ENCODE data around the gene NKX2-2. TPM values are rescaled to one million over a fixed set of nuclear protein-coding genes. Genes with fewer than 3 reads are reported as not detected.

NKX2-2 gene
- total RNA-seq, 4 donors from 2014 or later, result not detected

GRCh38 chr20:21556398-21556797 is 42.5 kb upstream of the NKX2-2 start:
- WGBS, result 86% methylated on average over 2 of the region's 2 CpGs
- Histone ChIP-seq H3K9me3 (no peaks in the 10 kb centered on the region), H3K4me3 (no peak overlapping the region), H3K4me1 (no peaks in the 10 kb centered on the region), H3K36me3 (no peaks in the 10 kb centered on the region), H3K27ac (replicated peaks in 1 of 4) (no peak overlapping the region), H3K27me3 (peaks cover 0 to 27% (median 0%) of the 10 kb centered on the region in 4 donors)
- DNase-seq (ENCODE audit: extremely low spot score), result no peak
- intact Hi-C loops (cut with DNase I), result no loop called here
- TF ChIP-seq POLR2A (IDR thresholded peaks at IDR 0.05; ENCODE audit: low read depth), result no peak

- 44% methylated on average over 5 of the region's 5 CpGs for WGBS
- intact Hi-C loops (cut with DNase I), result no loop called here
Measured at GRCh38 chr20:21555470-21556120, 41.7 kb upstream of the NKX2-2 start.

GRCh38 chr20:21554985-21555384 is 41.1 kb upstream of the NKX2-2 start:
- Histone ChIP-seq H3K27ac (replicated peaks in 1 of 4) (no peak overlapping the region), H3K27me3 (peaks cover 0 to 20% (median 0%) of the 10 kb centered on the region in 4 donors), H3K9me3 (no peaks in the 10 kb centered on the region), H3K4me1 (no peaks in the 10 kb centered on the region), H3K36me3 (no peaks in the 10 kb centered on the region), H3K4me3 (no peak overlapping the region)
- intact Hi-C loops (cut with DNase I), result no loop called here
- TF ChIP-seq EP300 (IDR thresholded peaks at IDR 0.05) (no peak), POLR2A (IDR thresholded peaks at IDR 0.05; ENCODE audit: low read depth) (no peak), POLR2AphosphoS5 (IDR thresholded peaks at IDR 0.05) (no peak)
- DNase-seq (ENCODE audit: extremely low spot score), result no peak
- WGBS, result 42% methylated on average over 5 of the region's 7 CpGs

More at GRCh38 chr20:21555470-21556120, 41.7 kb upstream of the NKX2-2 start:
- DNase-seq (ENCODE audit: extremely low spot score), result no peak
- H3K27ac ChIP-seq (replicated peaks in 1 of 4), result no peak overlapping the region
- H3K4me1 ChIP-seq, result no peaks in the 10 kb centered on the region
- no peak for TF ChIP-seq POLR2A (IDR thresholded peaks at IDR 0.05; ENCODE audit: low read depth)
- no peak for TF ChIP-seq POLR2AphosphoS5 (IDR thresholded peaks at IDR 0.05)
- TF ChIP-seq CTCF (IDR thresholded peaks at IDR 0.05), result no peak
- no peak for TF ChIP-seq EP300 (IDR thresholded peaks at IDR 0.05)
- no peaks in the 10 kb centered on the region for H3K36me3 ChIP-seq
- no peak overlapping the region for H3K4me3 ChIP-seq
- peaks cover 0 to 20% (median 0%) of the 10 kb centered on the region in 4 donors for H3K27me3 ChIP-seq
- no peaks in the 10 kb centered on the region for H3K9me3 ChIP-seq

GRCh38 chr20:21554376-21554890 is 40.6 kb upstream of the NKX2-2 start:
- H3K27me3 ChIP-seq, result peaks cover 0 to 20% (median 0%) of the 10 kb centered on the region in 4 donors
- no peak overlapping the region for H3K27ac ChIP-seq (replicated peaks in 1 of 4)
- intact Hi-C loops (cut with DNase I), result no loop called here
- H3K9me3 ChIP-seq, result no peaks in the 10 kb centered on the region
- H3K36me3 ChIP-seq, result no peaks in the 10 kb centered on the region
- WGBS, result 71% methylated on average over 10 of the region's 10 CpGs
- no peak for DNase-seq (ENCODE audit: extremely low spot score)
- TF ChIP-seq EP300 (IDR thresholded peaks at IDR 0.05) (no peak), CTCF (IDR thresholded peaks at IDR 0.05) (no peak), POLR2A (IDR thresholded peaks at IDR 0.05; ENCODE audit: low read depth) (no peak), POLR2AphosphoS5 (IDR thresholded peaks at IDR 0.05) (no peak)
- no peak overlapping the region for H3K4me3 ChIP-seq
- no peaks in the 10 kb centered on the region for H3K4me1 ChIP-seq

GRCh38 chr20:21550587-21550986 is 36.7 kb upstream of the NKX2-2 start:
- H3K36me3 ChIP-seq, result no peaks in the 10 kb centered on the region
- peaks cover 0 to 31% (median 0%) of the 10 kb centered on the region in 4 donors for H3K27me3 ChIP-seq
- WGBS, result 81% methylated on average over 5 of the region's 5 CpGs
- TF ChIP-seq EP300 (IDR thresholded peaks at IDR 0.05) (no peak), POLR2A (IDR thresholded peaks at IDR 0.05; ENCODE audit: low read depth) (no peak), CTCF (IDR thresholded peaks at IDR 0.05) (no peak), POLR2AphosphoS5 (IDR thresholded peaks at IDR 0.05) (no peak)
- intact Hi-C loops (cut with DNase I), result no loop called here
- H3K9me3 ChIP-seq, result no peaks in the 10 kb centered on the region
- no peak for DNase-seq (ENCODE audit: extremely low spot score)
- H3K4me3 ChIP-seq, result no peak overlapping the region
- H3K27ac ChIP-seq (replicated peaks in 1 of 4), result no peak overlapping the region
- H3K4me1 ChIP-seq, result no peaks in the 10 kb centered on the region
